Stomach (tissue), 9 donors: ENCODE data around the gene PCARE. TPM values are rescaled to one million over a fixed set of nuclear protein-coding genes. Genes with fewer than 3 reads are reported as not detected.

Source experiments
- DNase-seq, 2 donors: peaks; one replicate each; pipeline versions ENCODE4 v3.0.0 to v3.0.0-alpha.2; 2013 to 2019
- H3K27ac ChIP-seq, 5 donors: fragments of 200-600 bp in 4 of 5; sonication (generic) in 4 of 5; one replicate each; pipeline ENCODE4 v1.5.1; 2013 to 2019; ENCODE audit warnings: mild to moderate bottlenecking in 1 of 5, moderate library complexity in 1 of 5
- H3K27me3 ChIP-seq, 3 donors: fragments of 200-600 bp; sonication (generic); one replicate each; pipeline ENCODE4 v1.5.1; 2017 to 2019; ENCODE audit warnings: mixed run types in 1 of 3
- H3K36me3 ChIP-seq, 4 donors: fragments of 200-600 bp; sonication (generic); 1 replicate in 3 of 4; 2 replicates in 1 of 4; pipeline ENCODE4 v1.5.1; 2016 to 2019
- H3K4me1 ChIP-seq, 4 donors: fragments of 200-600 bp; sonication (generic); one replicate each; pipeline ENCODE4 v1.5.1; 2016 to 2019
- H3K4me3 ChIP-seq, 4 donors: fragments of 200-600 bp; sonication (generic) in 3 of 4; one replicate each; pipeline ENCODE4 v1.5.1; 2016 to 2019; ENCODE audit warnings: mild to moderate bottlenecking in 1 of 4
- H3K9me3 ChIP-seq, 4 donors: fragments of 200-600 bp; sonication (generic); one replicate each; pipeline ENCODE4 v1.5.1; 2016 to 2019
- EP300 ChIP-seq: sonication (generic); formaldehyde crosslinking; IDR thresholded peaks from one replicate; pipeline ENCODE4 v1.6.1; 2017; ENCODE audit warnings: antibody characterized with exemption
- POLR2A ChIP-seq, 4 donors: fragments of 450-650 bp; IDR thresholded peaks; one replicate each; pipeline ENCODE4 v1.6.1; 2016; ENCODE audit warnings: antibody characterized with exemption in 4 of 4, control low read depth in 2 of 4, mild to moderate bottlenecking in 1 of 4, moderate library complexity in 1 of 4
- POLR2AphosphoS5 ChIP-seq, 3 donors: sonication (generic); formaldehyde crosslinking; IDR thresholded peaks; one replicate each; pipeline ENCODE4 v1.6.1; 2016; ENCODE audit warnings: antibody characterized with exemption in 3 of 3
- WGBS, 5 donors: extraction: QIAGEN DNeasy Blood & Tissue Kit in 3 of 5; methylation state at CpG; one replicate each; pipeline versions ENCODE4 v1.1.5 to v1.1.7; 2013 to 2018; 5-methylcytosine and 5-hydroxymethylcytosine counted together
- intact Hi-C: fragments of 100-400 bp; cut with DNase I; formaldehyde crosslinking; loops from one replicate; pipeline ENCODE4 v1.15.1; 2023; ENCODE audit warnings: low total_unique reads
- polyA plus RNA-seq, 3 donors: library from polyadenylated mRNA; stranded (reverse); fragments of 200-250 nt; gene quantifications; one replicate each; pipeline ENCODE4 v1.2.3, GENCODE V29; 2013
- total RNA-seq, 5 donors: library from RNA; depleted of rRNA; stranded (reverse); fragments of >200 nt; gene quantifications; one replicate each; pipeline versions ENCODE4 v1.1.0 to v1.2.3, GENCODE V29; 2014 to 2016
- TF ChIP-seq, protein P1 (sequence below), 7 experiments: fragments of 450-650 bp in 4 of 7; fragments of 200-600 bp in 3 of 7; sonication (generic) in 3 of 7; IDR thresholded peaks; one replicate each; pipeline ENCODE4 v1.5.1; 2016 to 2019; ENCODE audit warnings: antibody characterized with exemption in 7 of 7, control low read depth in 2 of 7, mild to moderate bottlenecking in 1 of 7
- donor health status: healthy with polysubstance abuse.
- donor health status: Bipolar disorder and iron deficiency.
- donor health status: healthy.

PCARE gene
- total and polyA plus RNA-seq, 8 donors: 0.06 to 2.9 (median 0.08) TPM; not detected in 5

DNA sequence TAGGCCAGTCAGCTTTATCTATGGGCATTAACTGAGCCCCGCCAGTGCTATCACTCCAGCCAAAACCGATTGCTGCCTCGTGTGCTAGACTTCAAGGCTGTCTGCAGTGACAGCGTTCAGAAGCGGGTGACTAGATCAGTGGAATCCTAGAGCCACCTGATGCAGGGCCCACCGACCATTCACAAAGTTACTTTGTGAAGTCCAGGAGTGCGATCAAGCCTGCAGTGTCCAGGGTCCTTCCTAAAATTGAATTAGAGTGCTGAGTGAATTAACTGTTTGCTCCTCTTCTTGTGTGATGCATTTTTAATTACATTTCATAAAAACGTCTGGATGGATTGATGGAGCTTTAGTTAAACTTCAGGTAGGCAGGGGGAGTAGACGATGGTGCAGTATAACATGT is 13.9 kb downstream of the PCARE start:
- Histone ChIP-seq H3K27ac (no peak overlapping the region), H3K4me3 (no peak overlapping the region), H3K9me3 (no peaks in the 10 kb centered on the region), H3K27me3 (no peaks in the 10 kb centered on the region), H3K4me1 (peaks cover 0 to 30% (median 24%) of the 10 kb centered on the region in 4 donors), H3K36me3 (no peaks in the 10 kb centered on the region)
- DNase-seq: no peak
- intact Hi-C loops: no loop called here
- TF ChIP-seq, protein P1, sequence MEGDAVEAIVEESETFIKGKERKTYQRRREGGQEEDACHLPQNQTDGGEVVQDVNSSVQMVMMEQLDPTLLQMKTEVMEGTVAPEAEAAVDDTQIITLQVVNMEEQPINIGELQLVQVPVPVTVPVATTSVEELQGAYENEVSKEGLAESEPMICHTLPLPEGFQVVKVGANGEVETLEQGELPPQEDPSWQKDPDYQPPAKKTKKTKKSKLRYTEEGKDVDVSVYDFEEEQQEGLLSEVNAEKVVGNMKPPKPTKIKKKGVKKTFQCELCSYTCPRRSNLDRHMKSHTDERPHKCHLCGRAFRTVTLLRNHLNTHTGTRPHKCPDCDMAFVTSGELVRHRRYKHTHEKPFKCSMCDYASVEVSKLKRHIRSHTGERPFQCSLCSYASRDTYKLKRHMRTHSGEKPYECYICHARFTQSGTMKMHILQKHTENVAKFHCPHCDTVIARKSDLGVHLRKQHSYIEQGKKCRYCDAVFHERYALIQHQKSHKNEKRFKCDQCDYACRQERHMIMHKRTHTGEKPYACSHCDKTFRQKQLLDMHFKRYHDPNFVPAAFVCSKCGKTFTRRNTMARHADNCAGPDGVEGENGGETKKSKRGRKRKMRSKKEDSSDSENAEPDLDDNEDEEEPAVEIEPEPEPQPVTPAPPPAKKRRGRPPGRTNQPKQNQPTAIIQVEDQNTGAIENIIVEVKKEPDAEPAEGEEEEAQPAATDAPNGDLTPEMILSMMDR (IDR thresholded peaks at IDR 0.05): no peak
- TF ChIP-seq POLR2AphosphoS5 (IDR thresholded peaks at IDR 0.05) (no peak), EP300 (no peak), POLR2A (IDR thresholded peaks at IDR 0.05) (no peak)
- WGBS, 5 donors: 64 to 85% (median 69%) methylated on average over 9 of the region's 9 CpGs

DNA sequence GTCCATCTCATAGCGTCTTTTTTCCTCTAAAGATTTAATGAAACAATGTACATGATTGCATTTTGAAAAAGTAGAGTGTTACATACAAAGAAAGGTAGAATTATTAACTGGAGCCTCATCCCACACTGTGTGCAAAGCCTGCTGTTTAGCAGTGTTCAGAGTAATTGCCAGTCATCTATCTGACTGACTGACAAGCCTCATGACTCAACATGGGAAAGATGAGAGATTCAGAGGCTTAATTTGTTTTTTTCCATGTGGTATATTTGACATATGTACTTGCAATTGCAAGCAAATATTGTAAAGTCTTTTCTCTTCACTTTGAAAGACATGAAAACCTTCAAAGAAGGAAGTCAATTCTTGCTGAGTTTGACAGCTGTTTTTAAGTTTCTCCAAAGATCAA is 14.7 kb downstream of the PCARE start:
- peaks cover 0 to 21% (median 16%) of the 10 kb centered on the region in 4 donors for H3K4me1 ChIP-seq
- no peaks in the 10 kb centered on the region for H3K9me3 ChIP-seq
- no peak overlapping the region for H3K27ac ChIP-seq
- intact Hi-C loops: no loop called here
- H3K4me3 ChIP-seq: no peak overlapping the region
- H3K36me3 ChIP-seq: no peaks in the 10 kb centered on the region
- no peak for DNase-seq
- TF ChIP-seq POLR2AphosphoS5 (IDR thresholded peaks at IDR 0.05) (no peak), POLR2A (IDR thresholded peaks at IDR 0.05) (no peak), EP300 (no peak)
- TF ChIP-seq, protein P1 (IDR thresholded peaks at IDR 0.05): no peak
- 75 to 92% (median 85%) methylated on average over 1 of the region's 1 CpG for WGBS, 5 donors
- no peaks in the 10 kb centered on the region for H3K27me3 ChIP-seq

DNA sequence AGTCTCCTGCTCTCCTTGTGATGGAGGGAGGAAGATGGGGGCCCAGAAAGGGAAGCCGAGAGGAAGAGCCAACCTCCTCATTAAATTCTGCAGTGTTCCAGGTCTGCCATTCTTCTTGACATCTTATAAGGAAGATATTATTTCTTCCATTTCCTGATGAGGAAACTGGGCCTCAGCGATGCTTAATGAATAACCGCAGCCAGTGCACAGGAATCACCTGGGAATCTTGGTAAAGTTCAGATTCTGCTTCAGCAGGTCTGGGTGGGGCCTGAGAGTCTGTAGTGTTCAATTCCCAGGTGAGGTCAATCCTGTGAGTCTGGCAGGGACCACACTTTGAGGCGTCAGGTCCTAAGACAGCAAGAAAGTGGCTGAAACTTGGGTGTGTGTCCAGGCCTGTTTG is 17.3 kb downstream of the PCARE start:
- 86 to 95% (median 87%) methylated on average over 4 of the region's 4 CpGs for WGBS, 5 donors
- DNase-seq: no peak
- intact Hi-C loops: no loop called here
- TF ChIP-seq POLR2A (IDR thresholded peaks at IDR 0.05): no peak
- TF ChIP-seq, protein P1 (IDR thresholded peaks at IDR 0.05): no peak
- no peak for TF ChIP-seq EP300
- TF ChIP-seq POLR2AphosphoS5 (IDR thresholded peaks at IDR 0.05): no peak
- Histone ChIP-seq H3K27me3 (no peaks in the 10 kb centered on the region), H3K9me3 (no peaks in the 10 kb centered on the region), H3K36me3 (no peaks in the 10 kb centered on the region), H3K4me3 (no peak overlapping the region), H3K4me1 (no peaks in the 10 kb centered on the region), H3K27ac (no peak overlapping the region)

DNA sequence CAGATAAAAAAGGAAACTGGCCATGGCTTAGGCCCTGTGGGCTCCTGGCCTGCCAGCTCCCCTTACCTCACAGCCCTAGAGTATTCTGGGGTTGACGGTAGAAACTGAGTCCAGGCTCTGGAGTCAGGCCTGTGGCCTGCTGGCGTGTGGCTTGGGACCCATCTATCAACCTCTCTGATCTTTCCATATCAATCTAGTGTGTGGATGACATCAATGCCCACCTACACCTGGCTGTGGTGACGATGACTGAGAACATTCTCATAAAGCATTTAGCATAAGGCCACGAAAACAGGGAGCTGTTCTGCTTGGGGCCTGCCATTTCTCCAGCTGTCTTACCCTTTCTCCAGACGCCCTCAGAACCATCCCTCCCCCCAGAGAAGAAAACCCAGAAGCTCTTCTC is 17.9 kb downstream of the PCARE start:
- 86 to 94% (median 89%) methylated on average over 5 of the region's 5 CpGs for WGBS, 5 donors
- intact Hi-C loops: no loop called here

More for the DNA sequence above, 17.9 kb downstream of the PCARE start:
- TF ChIP-seq POLR2AphosphoS5 (IDR thresholded peaks at IDR 0.05) (no peak), EP300 (no peak), POLR2A (IDR thresholded peaks at IDR 0.05) (no peak)
- TF ChIP-seq, protein P1 (IDR thresholded peaks at IDR 0.05): no peak
- Histone ChIP-seq H3K36me3 (no peaks in the 10 kb centered on the region), H3K4me3 (no peak overlapping the region), H3K9me3 (no peaks in the 10 kb centered on the region), H3K27me3 (no peaks in the 10 kb centered on the region), H3K4me1 (no peaks in the 10 kb centered on the region), H3K27ac (no peak overlapping the region)
- no peak for DNase-seq
